Muscle of leg (tissue), 11 donors: ENCODE data around the gene POU2F2. TPM values are rescaled to one million over a fixed set of nuclear protein-coding genes. Genes with fewer than 3 reads are reported as not detected.
A peak's percentile ranks its signal among the peaks of the same experiment; 100 is the strongest.
"Not testable (repeated sequence)": the region's sequence is repeated elsewhere in the genome, so short reads cannot be mapped to it uniquely, and the experiment has no call there.

Experiments used
- DNase-seq: peaks from one replicate; pipeline ENCODE4 v3.0.0; 2013
- H3K27ac ChIP-seq: one replicate; pipeline ENCODE4 v1.5.1; 2013; ENCODE audit warnings: mild to moderate bottlenecking, low read length, control low read depth
- H3K27me3 ChIP-seq: one replicate; pipeline ENCODE4 v1.6.1; 2013; ENCODE audit warnings: low read length; ENCODE audit not compliant: control insufficient read depth, insufficient read depth
- H3K36me3 ChIP-seq: one replicate; pipeline ENCODE4 v1.6.1; 2013; ENCODE audit warnings: low read length; ENCODE audit not compliant: control insufficient read depth, insufficient read depth
- H3K4me1 ChIP-seq: one replicate; pipeline ENCODE4 v1.6.1; 2013; ENCODE audit warnings: low read length; ENCODE audit not compliant: control insufficient read depth, insufficient read depth
- H3K4me3 ChIP-seq: one replicate; pipeline ENCODE4 v1.5.1; 2013; ENCODE audit warnings: low read length, control low read depth
- H3K9me3 ChIP-seq: replicated peaks from 2 replicates; pipeline ENCODE4 v1.6.1; 2013; ENCODE audit warnings: low read depth, low read length; ENCODE audit not compliant: control insufficient read depth
- WGBS: methylation state at CpG from one replicate; pipeline ENCODE4 v1.1.5; 2013; ENCODE audit warnings: missing lambda C conversion rate; ENCODE audit not compliant: insufficient coverage; 5-methylcytosine and 5-hydroxymethylcytosine counted together
- polyA plus RNA-seq, 8 donors: library from polyadenylated mRNA; unstranded; fragments of 120-200 nt; gene quantifications; one replicate each; pipeline versions ENCODE4 v1.2.1 to v1.2.3, GENCODE V29; 2013; ENCODE audit warnings: inconsistent platforms in 1 of 8, low replicate concordance in 1 of 8; ENCODE audit not compliant: insufficient read length in 8 of 8, insufficient read depth in 1 of 8
- total RNA-seq: library from RNA; stranded (reverse); fragments of 120-200 nt; gene quantifications from one replicate; pipeline ENCODE4 v1.2.4, GENCODE V29; 2013

The POU2F2 gene
- total and polyA plus RNA-seq, 9 donors, result 0.35 to 1.7 (median 1.2) TPM

GRCh38 chr19:42042455-42043170 lies 89.6 kb downstream of the POU2F2 start:
- peaks cover 11% of the 10 kb centered on the region for H3K4me1 ChIP-seq
- WGBS, result 91% methylated on average over 16 of the region's 30 CpGs
- H3K27me3 ChIP-seq, result no peaks in the 10 kb centered on the region
- H3K36me3 ChIP-seq, result peaks cover 2% of the 10 kb centered on the region
- no peak overlapping the region for H3K4me3 ChIP-seq
- no peak overlapping the region for H3K27ac ChIP-seq
- H3K9me3 ChIP-seq, result no peaks in the 10 kb centered on the region
- no peak for DNase-seq

GRCh38 chr19:42040491-42040890 lies 91.8 kb downstream of the POU2F2 start:
- WGBS, result 75% methylated on average over 5 of the region's 9 CpGs
- H3K27me3 ChIP-seq, H3K36me3 ChIP-seq, H3K4me3 ChIP-seq, H3K9me3 ChIP-seq, DNase-seq, H3K27ac ChIP-seq: not testable (repeated sequence)
- H3K4me1 ChIP-seq, result peaks cover 11% of the 10 kb centered on the region

DNA sequence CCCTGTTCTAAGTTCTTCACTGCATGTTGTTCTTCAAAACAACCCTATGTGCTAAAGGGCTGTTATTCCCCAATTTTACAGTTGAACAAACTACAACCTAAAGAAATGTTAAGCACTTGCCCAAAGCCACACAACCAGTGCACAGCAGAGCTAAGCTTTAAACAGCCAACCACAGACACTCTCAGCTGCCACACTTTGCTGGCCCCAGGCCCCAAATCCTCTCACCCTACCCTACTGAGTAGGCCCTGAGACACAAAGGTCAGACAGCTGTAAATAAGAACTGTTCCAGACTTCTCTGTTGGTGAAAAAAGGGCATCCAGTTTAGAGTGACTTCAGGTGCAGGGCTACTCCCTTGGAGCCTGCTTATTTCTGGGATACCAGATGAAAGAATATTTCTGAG lies 92.2 kb downstream of the POU2F2 start:
- H3K27me3 ChIP-seq, result no peaks in the 10 kb centered on the region
- H3K27ac ChIP-seq, result no peak overlapping the region
- H3K4me1 ChIP-seq, result peaks cover 11% of the 10 kb centered on the region
- peaks cover 2% of the 10 kb centered on the region for H3K36me3 ChIP-seq
- DNase-seq, result no peak
- H3K4me3 ChIP-seq, result no peak overlapping the region
- H3K9me3 ChIP-seq, result no peaks in the 10 kb centered on the region

DNA sequence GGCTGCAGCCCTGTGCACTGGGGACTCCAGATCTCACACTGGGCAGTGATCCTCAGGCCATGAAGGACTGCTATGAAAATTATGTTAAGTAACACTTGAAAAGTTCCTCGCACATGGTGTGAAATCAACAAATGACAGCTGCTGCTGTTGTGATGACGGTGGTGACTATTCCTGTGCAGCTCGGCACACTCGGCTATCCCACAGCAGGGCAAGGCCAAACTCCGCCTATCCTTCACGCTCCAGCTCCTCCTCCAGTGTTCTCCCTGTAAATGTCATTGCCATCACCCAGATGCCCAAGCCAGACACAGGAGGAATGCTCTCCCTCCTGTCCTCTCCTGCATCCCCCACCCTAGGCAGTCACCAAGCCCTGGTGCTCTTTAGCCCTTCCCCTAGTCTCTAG lies 93.6 kb downstream of the POU2F2 start:
- 62% methylated on average over 6 of the region's 6 CpGs for WGBS
- DNase-seq, result peak; percentile 74
- no peak overlapping the region for H3K27ac ChIP-seq

DNA sequence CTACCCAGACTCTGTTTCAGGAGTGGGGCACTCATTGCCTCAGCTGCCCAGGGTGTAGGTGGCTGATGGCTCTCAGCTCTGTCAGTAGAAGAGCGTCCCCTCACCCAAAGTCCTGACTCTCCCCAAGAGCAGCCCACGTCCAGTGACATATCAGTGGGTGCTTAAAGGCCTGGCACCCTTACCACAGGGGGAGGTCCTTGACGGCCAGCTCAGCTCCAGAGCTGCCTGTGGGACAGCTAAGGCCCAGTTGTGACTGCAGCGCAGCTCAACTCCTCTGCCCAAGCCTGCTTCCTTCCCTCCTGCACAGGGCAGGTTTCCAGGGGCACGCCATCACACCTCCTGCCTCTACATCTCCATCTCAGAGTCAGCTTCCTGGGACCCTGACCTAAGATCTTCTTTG lies 94.6 kb downstream of the POU2F2 start:
- Histone ChIP-seq H3K36me3 (peaks cover 2% of the 10 kb centered on the region), H3K9me3 (no peaks in the 10 kb centered on the region), H3K4me3 (no peak overlapping the region), H3K27me3 (no peaks in the 10 kb centered on the region), H3K4me1 (peaks cover 11% of the 10 kb centered on the region), H3K27ac (no peak overlapping the region)
- DNase-seq, result no peak
- WGBS, result 87% methylated on average over 4 of the region's 5 CpGs

More for the DNA sequence above, 93.6 kb downstream of the POU2F2 start:
- Histone ChIP-seq H3K27me3 (no peaks in the 10 kb centered on the region), H3K4me1 (peaks cover 11% of the 10 kb centered on the region), H3K9me3 (no peaks in the 10 kb centered on the region), H3K4me3 (no peak overlapping the region), H3K36me3 (peaks cover 2% of the 10 kb centered on the region)

Other genes with a start within 250 kb of the POU2F2 start
- gene ARHGEF1, start 249.3 kb downstream of the POU2F2 start, total RNA-seq, result 17.2 TPM
- gene ARHGEF1, start 249.3 kb downstream of the POU2F2 start, polyA plus RNA-seq, result 10 to 100 TPM; 35.0 to 54.5 (median 48.0) TPM
- 0.04 TPM for gene ERFL, start 204.0 kb downstream of the POU2F2 start, total RNA-seq
- gene ERFL, start 204.0 kb downstream of the POU2F2 start, polyA plus RNA-seq, result under 1 TPM; 0.07 to 0.31 (median 0.12) TPM
- 110 TPM for gene RABAC1, start 173.1 kb downstream of the POU2F2 start, total RNA-seq
- 100 to 1,000 TPM in 2 of 8 donors, 10 to 100 TPM in 6; 59.0 to 105 (median 82.7) TPM for gene RABAC1, start 173.1 kb downstream of the POU2F2 start, polyA plus RNA-seq
- gene ATP1A3, start 138.2 kb downstream of the POU2F2 start, total RNA-seq, result 0.18 TPM
- gene ATP1A3, start 138.2 kb downstream of the POU2F2 start, polyA plus RNA-seq, result 1 to 10 TPM in 1 of 8 donors, under 1 TPM in 7; 0.49 to 1.2 (median 0.66) TPM
- gene GRIK5, start 62.2 kb downstream of the POU2F2 start, total RNA-seq, result 1.3 TPM
- 1 to 10 TPM; 1.5 to 5.8 (median 3.4) TPM for gene GRIK5, start 62.2 kb downstream of the POU2F2 start, polyA plus RNA-seq
- gene ZNF574, start 56.3 kb downstream of the POU2F2 start, total RNA-seq, result 6.4 TPM
- gene ZNF574, start 56.3 kb downstream of the POU2F2 start, polyA plus RNA-seq, result 10 to 100 TPM in 7 of 8 donors, 1 to 10 TPM in 1; 9.3 to 13.4 (median 12.1) TPM
- gene DEDD2, start 85.2 kb upstream of the POU2F2 start, total RNA-seq, result 11.7 TPM
- gene DEDD2, start 85.2 kb upstream of the POU2F2 start, polyA plus RNA-seq, result 10 to 100 TPM; 12.2 to 16.3 (median 13.9) TPM
- gene ZNF526, start 87.9 kb upstream of the POU2F2 start, total RNA-seq, result 5.6 TPM
- 1 to 10 TPM; 5.4 to 8.7 (median 6.6) TPM for gene ZNF526, start 87.9 kb upstream of the POU2F2 start, polyA plus RNA-seq
- gene GSK3A, start 110.2 kb upstream of the POU2F2 start, total RNA-seq, result 11.6 TPM
- 10 to 100 TPM; 40.1 to 51.6 (median 45.3) TPM for gene GSK3A, start 110.2 kb upstream of the POU2F2 start, polyA plus RNA-seq
- gene ERF, start 122.7 kb upstream of the POU2F2 start, total RNA-seq, result 17.3 TPM
- 10 to 100 TPM; 31.6 to 51.6 (median 39.9) TPM for gene ERF, start 122.7 kb upstream of the POU2F2 start, polyA plus RNA-seq
- gene CIC, start 136.8 kb upstream of the POU2F2 start, total RNA-seq, result 13.6 TPM
- 10 to 100 TPM; 33.4 to 52.7 (median 42.0) TPM for gene CIC, start 136.8 kb upstream of the POU2F2 start, polyA plus RNA-seq
- 0.27 TPM for gene PRR19, start 169.7 kb upstream of the POU2F2 start, total RNA-seq
- 1 to 10 TPM in 2 of 8 donors, under 1 TPM in 6; 0.57 to 1.4 (median 0.80) TPM for gene PRR19, start 169.7 kb upstream of the POU2F2 start, polyA plus RNA-seq
- 28.9 TPM for gene PAFAH1B3, start 170.2 kb upstream of the POU2F2 start, total RNA-seq
- gene PAFAH1B3, start 170.2 kb upstream of the POU2F2 start, polyA plus RNA-seq, result 10 to 100 TPM; 31.2 to 42.7 (median 35.9) TPM
- 0.04 TPM for gene TMEM145, start 180.9 kb upstream of the POU2F2 start, total RNA-seq
- gene TMEM145, start 180.9 kb upstream of the POU2F2 start, polyA plus RNA-seq, result under 1 TPM; 0.09 to 0.56 (median 0.34) TPM
- gene MEGF8, start 193.2 kb upstream of the POU2F2 start, total RNA-seq, result 12.6 TPM
- gene MEGF8, start 193.2 kb upstream of the POU2F2 start, polyA plus RNA-seq, result 10 to 100 TPM; 24.1 to 38.9 (median 34.4) TPM